ENCODE measurements around the gene OR4A15. TPM values are rescaled to one million over a fixed set of nuclear protein-coding genes. Genes with fewer than 3 reads are reported as not detected.

Gene OR4A15
- total RNA-seq: not detected in 2 replicates

DNA sequence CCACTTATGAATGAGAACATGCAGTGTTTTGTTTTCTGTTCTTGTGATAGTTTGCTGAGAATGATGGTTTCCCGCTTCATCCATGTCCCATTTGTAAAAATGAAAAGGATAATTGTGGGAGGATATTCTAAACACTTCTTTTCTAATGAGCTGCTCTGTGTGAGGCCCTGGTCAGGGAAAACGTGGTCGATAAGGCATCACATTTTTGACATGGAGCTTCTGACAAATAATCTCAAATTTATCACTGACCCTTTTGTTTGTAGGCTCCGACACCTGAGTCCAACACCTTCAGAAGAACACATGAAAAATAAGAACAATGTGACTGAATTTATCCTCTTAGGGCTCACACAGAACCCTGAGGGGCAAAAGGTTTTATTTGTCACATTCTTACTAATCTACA, at the start of gene OR4A15:
TSS of gene OR4A15 (plus strand) at position 301 of the 400 bp plus-strand sequence. CDS start at position 301, 0 bp downstream.
- intact Hi-C loops (cut with micrococcal nuclease): no loop called here

DNA sequence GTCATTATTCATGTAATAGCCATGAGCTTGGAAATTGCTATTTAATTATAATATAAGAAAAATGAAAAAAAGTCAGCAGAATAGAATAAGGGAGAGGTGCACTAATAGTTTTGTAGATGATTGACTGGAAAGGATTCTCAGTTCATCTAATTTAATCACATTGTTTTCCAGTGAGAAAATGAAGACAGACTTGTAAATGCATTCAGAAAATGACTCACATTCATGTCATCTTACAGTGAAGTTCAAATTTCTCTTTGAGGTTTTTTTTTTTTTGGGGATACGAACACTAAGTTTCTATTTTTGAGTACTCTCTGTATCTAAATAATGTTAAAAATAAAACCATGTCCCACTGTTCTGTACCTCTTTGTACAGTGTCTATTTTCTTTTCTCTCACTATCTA, 43.3 kb upstream of the OR4A15 start:
- intact Hi-C loops (cut with micrococcal nuclease): no loop called here

GRCh38 chr11:55342901-55343300, 24.9 kb upstream of the OR4A15 start, which contains the start of gene OR4A16:
Gene OR4A16, plus strand, starts transcription at chr11:55343201. Its CDS starts 0 bp downstream, at chr11:55343201.
- intact Hi-C loops (cut with micrococcal nuclease): no loop called here

GRCh38 chr11:55345306-55345705, 22.5 kb upstream of the OR4A15 start:
- intact Hi-C loops (cut with micrococcal nuclease): no loop called here

DNA sequence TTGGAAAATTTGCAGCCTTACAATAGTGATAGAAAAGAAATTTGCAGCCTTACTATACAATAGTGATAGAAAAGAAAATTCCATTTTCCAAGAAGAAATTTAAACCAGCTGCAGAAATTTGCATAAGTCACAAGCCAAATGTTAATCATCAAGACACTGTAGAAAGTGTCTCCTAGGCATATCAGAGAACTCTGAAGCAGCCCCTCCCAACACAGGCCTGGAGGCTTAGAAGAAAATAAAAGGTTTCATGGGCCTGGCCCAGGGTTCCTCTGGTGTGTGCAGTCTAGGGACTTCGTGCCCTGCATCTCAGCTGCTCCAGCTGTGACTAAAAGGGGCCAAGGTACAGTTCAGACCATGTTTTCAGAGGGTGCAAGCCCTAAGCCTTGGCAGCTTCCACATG, 18.7 kb upstream of the OR4A15 start:
- intact Hi-C loops (cut with micrococcal nuclease): no loop called here

- intact Hi-C loops (cut with micrococcal nuclease): no loop called here
These were observed 10.1 kb upstream of the OR4A15 start for GRCh38 chr11:55357560-55358184.

DNA sequence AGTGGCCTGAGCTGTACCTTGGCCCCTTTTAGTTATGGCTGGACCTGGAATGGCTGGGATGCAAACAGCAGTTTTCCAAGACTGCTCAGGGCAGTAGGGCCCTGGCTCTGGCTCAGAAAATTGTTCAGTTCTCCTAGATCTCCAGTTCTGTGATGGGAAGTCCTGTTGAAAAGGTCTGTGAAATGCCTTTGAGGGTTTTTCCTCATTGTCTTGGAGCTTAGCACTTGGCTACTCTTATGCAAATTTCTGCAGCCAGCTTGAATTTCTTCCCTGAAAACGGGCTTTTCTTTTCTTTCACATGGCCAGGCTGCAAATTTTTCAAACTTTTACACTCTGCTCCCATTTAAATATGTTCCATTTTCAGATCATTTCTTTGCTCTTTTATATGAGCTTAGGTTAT, 33.2 kb downstream of the OR4A15 start:
- intact Hi-C loops (cut with micrococcal nuclease): no loop called here

Other genes with a start within 250 kb of the OR4A15 start
- gene TRIM48, start 105.8 kb upstream of the OR4A15 start, total RNA-seq: not detected in 2 replicates
- not detected in 2 replicates for gene OR4A16, start 24.8 kb upstream of the OR4A15 start, total RNA-seq
- gene OR4C15, start 186.5 kb downstream of the OR4A15 start, total RNA-seq: not detected in 2 replicates
- not detected in 2 replicates for gene OR4C16, start 204.2 kb downstream of the OR4A15 start, total RNA-seq
- not detected in 2 replicates for gene OR4C11, start 239.7 kb downstream of the OR4A15 start, total RNA-seq